ENCODE results near the gene RGL3. TPM values are rescaled to one million over a fixed set of nuclear protein-coding genes. Genes with fewer than 3 reads are reported as not detected.
"Not testable (repeated sequence)": the region's sequence is repeated elsewhere in the genome, so short reads cannot be mapped to it uniquely, and the experiment has no call there.

Gene RGL3
- total and polyA plus RNA-seq, 10 donors = 5.1 to 57.7 (median 23.0) TPM

- 8 to 15% (median 10%) methylated on average over 9 of the region's 9 CpGs for WGBS, 5 donors
- intact Hi-C loops (cut with DNase I; ENCODE audit: low total_unique reads) = loop anchor here (5.0 kb wide), 1 partner anchor 52 kb away; the partner anchor contains the start of gene EPOR
- no peaks in the 10 kb centered on the region for H3K27me3 ChIP-seq (replicated peaks in 1 of 7)
- H3K36me3 ChIP-seq = peaks cover 0 to 34% (median 31%) of the 10 kb centered on the region in 6 donors
- no peak for TF ChIP-seq POLR2AphosphoS5 (IDR thresholded peaks at IDR 0.05)
- no peak for TF ChIP-seq CTCF (IDR thresholded peaks at IDR 0.05 in 8 of 11, conservative IDR thresholded peaks at IDR 0.05 in 3 of 11)
- TF ChIP-seq POLR2A (IDR thresholded peaks at IDR 0.05) = no peak
- H3K4me3 ChIP-seq = peak overlapping the region; percentile 32 to 93 (median 84)
- DNase-seq = no peak
- no peaks in the 10 kb centered on the region for H3K9me3 ChIP-seq
- H3K27ac ChIP-seq = peak overlapping the region; percentile 48 to 91 (median 86)
- H3K4me1 ChIP-seq = peaks cover 23 to 39% (median 30%) of the 10 kb centered on the region in 6 donors
Measured at GRCh38 chr19:11434703-11435056, 15.6 kb upstream of the RGL3 start.

- DNase-seq; H3K9me3 ChIP-seq; intact Hi-C loops (cut with DNase I; ENCODE audit: low total_unique reads); H3K4me3 ChIP-seq; H3K27ac ChIP-seq; H3K27me3 ChIP-seq (replicated peaks in 1 of 7): not testable (repeated sequence)
- WGBS, 5 donors = 85 to 100% (median 99%) methylated on average over 3 of the region's 3 CpGs
- peaks cover 23 to 39% (median 30%) of the 10 kb centered on the region in 6 donors for H3K4me1 ChIP-seq
- peaks cover 0 to 24% (median 21%) of the 10 kb centered on the region in 6 donors for H3K36me3 ChIP-seq
Measured at GRCh38 chr19:11433526-11433925, 14.4 kb upstream of the RGL3 start.

- H3K4me1 ChIP-seq = peaks cover 13 to 25% (median 23%) of the 10 kb centered on the region in 6 donors
- 91 to 94% (median 92%) methylated on average over 18 to 19 of the region's 19 CpGs for WGBS, 5 donors
- no peaks in the 10 kb centered on the region for H3K9me3 ChIP-seq
- no peak overlapping the region for H3K4me3 ChIP-seq
- intact Hi-C loops (cut with DNase I; ENCODE audit: low total_unique reads) = no loop called here
- no peak overlapping the region for H3K27ac ChIP-seq
- H3K36me3 ChIP-seq = no peaks in the 10 kb centered on the region
- no peak for TF ChIP-seq CTCF (IDR thresholded peaks at IDR 0.05 in 8 of 11, conservative IDR thresholded peaks at IDR 0.05 in 3 of 11)
- TF ChIP-seq POLR2AphosphoS5 (IDR thresholded peaks at IDR 0.05) = no peak
- no peak for TF ChIP-seq POLR2A (IDR thresholded peaks at IDR 0.05)
- no peak for DNase-seq
- peaks cover 0 to 27% (median 24%) of the 10 kb centered on the region in 7 donors for H3K27me3 ChIP-seq (replicated peaks in 1 of 7)
Measured at GRCh38 chr19:11426656-11427055, 7.5 kb upstream of the RGL3 start.

GRCh38 chr19:11425719-11426457 is 6.8 kb upstream of the RGL3 start:
- 89 to 93% (median 92%) methylated on average over 24 to 28 of the region's 28 CpGs for WGBS, 5 donors
- intact Hi-C loops (cut with DNase I; ENCODE audit: low total_unique reads) = no loop called here
- Histone ChIP-seq H3K4me1 (peaks cover 20 to 33% (median 30%) of the 10 kb centered on the region in 6 donors), H3K27ac (no peak overlapping the region), H3K36me3 (no peaks in the 10 kb centered on the region), H3K4me3 (no peak overlapping the region), H3K27me3 (replicated peaks in 1 of 7) (peaks cover 0 to 35% (median 32%) of the 10 kb centered on the region in 7 donors), H3K9me3 (no peaks in the 10 kb centered on the region)
- TF ChIP-seq POLR2AphosphoS5 (IDR thresholded peaks at IDR 0.05) (no peak), CTCF (IDR thresholded peaks at IDR 0.05 in 8 of 11, conservative IDR thresholded peaks at IDR 0.05 in 3 of 11) (no peak), POLR2A (IDR thresholded peaks at IDR 0.05) (no peak)
- DNase-seq = no peak
